8988T (cell line): ENCODE measurements around the gene PIPOX.

Experiments used
- DNase-seq: peaks from one replicate; pipeline ENCODE4 v3.0.0; 2011

Gene PIPOX

DNA sequence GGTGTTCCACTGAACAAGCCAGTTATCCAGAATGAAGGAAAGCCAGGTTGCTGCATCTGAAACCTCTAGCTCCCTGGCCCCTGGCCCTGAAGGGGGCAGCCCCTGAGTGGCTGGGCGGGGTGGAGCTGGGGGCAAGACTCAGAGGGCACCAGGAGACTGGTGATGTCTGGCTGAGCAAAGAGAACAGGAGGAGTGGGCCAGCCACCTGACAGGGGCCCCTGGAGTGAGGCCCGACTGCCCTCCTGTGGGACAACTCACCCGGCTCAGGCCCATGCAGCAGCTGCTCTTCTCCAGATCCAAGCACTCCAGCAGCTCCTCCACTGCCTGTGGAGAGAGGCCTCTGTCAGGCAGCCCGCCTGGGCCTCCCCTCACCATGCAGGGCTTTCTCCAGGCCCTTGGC lies 60.4 kb downstream of the PIPOX start:
- DNase-seq, result peak; percentile 53
